PC-3 (cell line): Measurements from ENCODE around the gene PHF24.

ENCODE experiments used
- EZH2 ChIP-seq: fragments of 300-600 bp; sonication (generic); IDR thresholded peaks from one replicate; pipeline ENCODE4 v1.6.1; 2017; ENCODE audit warnings: antibody characterized with exemption, mild to moderate bottlenecking, low read length; ENCODE audit not compliant: unreplicated experiment
- EZH2phosphoT487 ChIP-seq: fragments of 300-600 bp; sonication (generic); IDR thresholded peaks from 2 replicates; pipeline ENCODE4 v1.6.1; 2018; ENCODE audit warnings: mild to moderate bottlenecking, antibody characterized with exemption, low read length, borderline replicate concordance
- TF ChIP-seq, protein P1 (sequence below): fragments of 300-600 bp; sonication (generic); conservative IDR thresholded peaks from 2 replicates; pipeline ENCODE4 v1.5.1; 2017; ENCODE audit warnings: antibody characterized with exemption, low read depth, mild to moderate bottlenecking, low read length

DNA sequence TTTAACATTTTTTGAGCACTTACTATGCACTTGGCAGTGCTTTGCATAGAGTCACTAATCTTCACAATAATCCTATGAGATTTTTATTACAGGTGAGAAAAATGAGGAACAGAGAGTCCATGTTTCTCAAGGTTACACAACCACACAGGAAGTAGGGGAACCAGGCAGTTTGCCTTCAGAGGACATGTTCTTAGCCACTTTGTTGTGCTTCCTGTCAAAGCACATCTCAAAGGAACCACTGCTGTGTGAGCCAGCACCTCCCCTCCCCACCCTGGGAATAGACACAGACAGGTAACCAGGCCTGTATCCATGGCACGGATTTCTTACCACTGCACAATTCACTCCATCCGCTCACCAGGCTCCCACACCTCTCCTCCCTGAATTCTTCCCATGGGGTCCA lies 25.1 kb downstream of the PHF24 start:
- TF ChIP-seq EZH2: no peak
- TF ChIP-seq, protein P1, sequence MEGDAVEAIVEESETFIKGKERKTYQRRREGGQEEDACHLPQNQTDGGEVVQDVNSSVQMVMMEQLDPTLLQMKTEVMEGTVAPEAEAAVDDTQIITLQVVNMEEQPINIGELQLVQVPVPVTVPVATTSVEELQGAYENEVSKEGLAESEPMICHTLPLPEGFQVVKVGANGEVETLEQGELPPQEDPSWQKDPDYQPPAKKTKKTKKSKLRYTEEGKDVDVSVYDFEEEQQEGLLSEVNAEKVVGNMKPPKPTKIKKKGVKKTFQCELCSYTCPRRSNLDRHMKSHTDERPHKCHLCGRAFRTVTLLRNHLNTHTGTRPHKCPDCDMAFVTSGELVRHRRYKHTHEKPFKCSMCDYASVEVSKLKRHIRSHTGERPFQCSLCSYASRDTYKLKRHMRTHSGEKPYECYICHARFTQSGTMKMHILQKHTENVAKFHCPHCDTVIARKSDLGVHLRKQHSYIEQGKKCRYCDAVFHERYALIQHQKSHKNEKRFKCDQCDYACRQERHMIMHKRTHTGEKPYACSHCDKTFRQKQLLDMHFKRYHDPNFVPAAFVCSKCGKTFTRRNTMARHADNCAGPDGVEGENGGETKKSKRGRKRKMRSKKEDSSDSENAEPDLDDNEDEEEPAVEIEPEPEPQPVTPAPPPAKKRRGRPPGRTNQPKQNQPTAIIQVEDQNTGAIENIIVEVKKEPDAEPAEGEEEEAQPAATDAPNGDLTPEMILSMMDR: no peak
- no peak for TF ChIP-seq EZH2phosphoT487
